Measurements from ENCODE around the gene HTT. TPM values are rescaled to one million over a fixed set of nuclear protein-coding genes. Genes with fewer than 3 reads are reported as not detected.
A peak's percentile ranks its signal among the peaks of the same experiment; 100 is the strongest.

The HTT gene
- total RNA-seq, 1 experiment from 2014 or later = 64.4 TPM

DNA sequence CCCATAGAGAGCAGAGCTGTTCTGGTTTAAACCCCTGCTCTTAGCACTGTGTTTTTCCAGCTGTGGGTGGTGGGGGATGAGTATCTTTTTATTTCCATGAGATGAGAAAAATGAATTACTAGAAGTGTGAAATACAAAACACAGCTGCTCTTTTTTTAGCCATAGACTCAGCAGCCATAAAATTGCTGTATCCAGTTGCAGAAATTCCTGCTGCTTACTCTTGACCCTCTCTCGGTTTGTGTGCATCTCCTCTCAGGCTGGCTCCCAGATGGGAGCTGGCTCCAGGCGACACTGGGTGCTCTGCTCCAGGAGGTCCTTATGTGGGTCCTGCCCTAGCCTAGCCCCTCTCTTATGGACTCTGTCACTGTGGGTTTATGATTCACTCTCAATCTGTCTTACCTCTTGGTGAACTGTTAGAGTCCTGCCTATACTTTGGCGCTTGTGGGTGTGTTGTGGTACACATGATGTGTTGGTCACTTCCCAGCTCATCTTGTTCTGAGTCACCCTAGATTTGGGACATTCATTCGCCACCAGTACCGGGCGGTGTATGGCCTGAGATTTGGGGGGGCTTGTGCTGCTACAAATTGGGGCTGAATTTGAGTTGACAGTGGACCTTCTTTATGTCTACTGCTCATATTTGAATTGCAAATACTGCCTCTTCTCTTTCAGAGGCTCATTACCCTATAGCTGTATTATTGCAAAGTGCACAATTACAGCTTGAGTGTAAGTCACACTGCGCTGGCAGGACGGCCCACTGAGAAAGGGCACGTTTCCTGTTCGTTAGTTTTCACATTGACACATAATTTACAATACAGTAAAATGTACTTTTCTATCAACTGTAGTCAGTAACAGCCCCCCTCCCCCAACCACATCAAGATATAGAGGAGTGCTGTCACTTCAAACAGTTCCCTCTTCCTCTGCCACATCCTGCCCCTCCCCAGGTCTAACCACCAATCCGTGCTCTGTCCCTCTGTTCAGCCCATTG lies 127.5 kb downstream of the HTT start:
- H3K27me3 ChIP-seq (ENCODE audit: insufficient read depth, low read length) = no peaks in the 10 kb centered on the region
- no peak overlapping the region for H3K14ac ChIP-seq (ENCODE audit: insufficient read depth, low read length)
- H3K4ac ChIP-seq (ENCODE audit: low read depth, low read length) = no peak overlapping the region
- no peaks in the 10 kb centered on the region for H3K4me1 Mint-ChIP-seq
- no peak overlapping the region for H3T11ph ChIP-seq (ENCODE audit: low read length)
- no peak overlapping the region for H2BK5ac ChIP-seq (ENCODE audit: insufficient read length, low read length)
- H3K4me3 Mint-ChIP-seq = no peak overlapping the region
- no peak overlapping the region for H4K91ac ChIP-seq (ENCODE audit: insufficient read length, low read depth, low read length)
- WGBS (ENCODE audit: extremely low coverage, insufficient read length, low lambda C conversion rate) = no CpG with 5 or more reads among the region's 11 CpGs
- no peaks in the 10 kb centered on the region for H4K20me1 ChIP-seq (ENCODE audit: control insufficient read depth, insufficient read depth, insufficient read length)
- DNase-seq = no peak
- H3K9me3 Mint-ChIP-seq = no peaks in the 10 kb centered on the region
- H2BK120ac ChIP-seq (ENCODE audit: low read depth, low read length, poor library complexity, severe bottlenecking) = no peak overlapping the region
- no peaks in the 10 kb centered on the region for H3K27me3 Mint-ChIP-seq (ENCODE audit: low read depth)
- no peak overlapping the region for H3K23ac ChIP-seq (ENCODE audit: insufficient read length, low read depth, low read length)
- no peak overlapping the region for H4K8ac ChIP-seq (replicated peaks; ENCODE audit: insufficient read length, low read depth, low read length)
- H2BK12ac ChIP-seq (ENCODE audit: insufficient read length, low read depth, low read length) = no peak overlapping the region
- no peaks in the 10 kb centered on the region for H3K9me3 ChIP-seq (ENCODE audit: control insufficient read depth, low read depth, low read length)
- TF ChIP-seq, protein P1, sequence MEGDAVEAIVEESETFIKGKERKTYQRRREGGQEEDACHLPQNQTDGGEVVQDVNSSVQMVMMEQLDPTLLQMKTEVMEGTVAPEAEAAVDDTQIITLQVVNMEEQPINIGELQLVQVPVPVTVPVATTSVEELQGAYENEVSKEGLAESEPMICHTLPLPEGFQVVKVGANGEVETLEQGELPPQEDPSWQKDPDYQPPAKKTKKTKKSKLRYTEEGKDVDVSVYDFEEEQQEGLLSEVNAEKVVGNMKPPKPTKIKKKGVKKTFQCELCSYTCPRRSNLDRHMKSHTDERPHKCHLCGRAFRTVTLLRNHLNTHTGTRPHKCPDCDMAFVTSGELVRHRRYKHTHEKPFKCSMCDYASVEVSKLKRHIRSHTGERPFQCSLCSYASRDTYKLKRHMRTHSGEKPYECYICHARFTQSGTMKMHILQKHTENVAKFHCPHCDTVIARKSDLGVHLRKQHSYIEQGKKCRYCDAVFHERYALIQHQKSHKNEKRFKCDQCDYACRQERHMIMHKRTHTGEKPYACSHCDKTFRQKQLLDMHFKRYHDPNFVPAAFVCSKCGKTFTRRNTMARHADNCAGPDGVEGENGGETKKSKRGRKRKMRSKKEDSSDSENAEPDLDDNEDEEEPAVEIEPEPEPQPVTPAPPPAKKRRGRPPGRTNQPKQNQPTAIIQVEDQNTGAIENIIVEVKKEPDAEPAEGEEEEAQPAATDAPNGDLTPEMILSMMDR (conservative IDR thresholded peaks at IDR 0.05) = no peak
- H2BK20ac ChIP-seq (ENCODE audit: low read depth, low read length, poor library complexity, severe bottlenecking) = no peak overlapping the region
- no peak overlapping the region for H3K56ac ChIP-seq (ENCODE audit: insufficient read length, low read depth, low read length)
- H3K23me2 ChIP-seq (ENCODE audit: insufficient read length, low read depth, low read length, poor library complexity, severe bottlenecking) = no peaks in the 10 kb centered on the region
- H3K18ac ChIP-seq (ENCODE audit: insufficient read length, low read depth, low read length) = no peak overlapping the region
- peaks cover 3 to 56% (median 17%) of the 10 kb centered on the region in 3 experiments; a peak in 6 of 7 replicates for H3K36me3 Mint-ChIP-seq (ENCODE audit: insufficient read depth in 1 of 3, low read depth in 3 of 3)
- H4K5ac ChIP-seq (ENCODE audit: insufficient read length, low read depth, low read length) = no peak overlapping the region
- no peaks in the 10 kb centered on the region for H3K4me1 ChIP-seq (ENCODE audit: insufficient read depth, low read length)
- no peak overlapping the region for H2AK5ac ChIP-seq (ENCODE audit: insufficient read length, low read length)
- H3K27ac Mint-ChIP-seq = peak overlapping the region in 1 of 3 experiments; percentile 44; a peak in 2 of 7 replicates
- H3K79me2 ChIP-seq (ENCODE audit: insufficient read depth, low read length) = no peaks in the 10 kb centered on the region
- no peaks in the 10 kb centered on the region for H3K79me1 ChIP-seq (ENCODE audit: insufficient read depth, low read depth, low read length, poor library complexity, severe bottlenecking)
- H2AFZ ChIP-seq (ENCODE audit: low read length) = no peak overlapping the region
- H3K4me2 ChIP-seq (ENCODE audit: insufficient read depth, insufficient read length, low read length) = no peak overlapping the region
- no peak overlapping the region for H3K27ac ChIP-seq (ENCODE audit: insufficient read length, low read depth, low read length)
- H2BK15ac ChIP-seq (ENCODE audit: low read depth, low read length) = no peak overlapping the region
- no peak overlapping the region for H3K9ac ChIP-seq (ENCODE audit: extremely low read depth, insufficient read length, low read length)
